WERI-Rb-1 (cell line): ENCODE measurements around the gene FAM210B.
"Not testable (repeated sequence)": the region's sequence is repeated elsewhere in the genome, so short reads cannot be mapped to it uniquely, and the experiment has no call there.

Experiments
- DNase-seq: peaks from one replicate; pipeline ENCODE4 v3.0.0-alpha.2; 2020
- H3K27ac ChIP-seq: fragments of 250-450 bp; sonication (Bioruptor Pico); 2 replicates; pipeline ENCODE4 v1.5.1; 2020; ENCODE audit warnings: mild to moderate bottlenecking, moderate library complexity
- H3K27me3 ChIP-seq: fragments of 250-450 bp; sonication (Bioruptor Pico); 2 replicates; pipeline ENCODE4 v1.5.1; 2021; ENCODE audit warnings: mild to moderate bottlenecking, low read depth, moderate library complexity; ENCODE audit not compliant: insufficient read depth, severe bottlenecking
- H3K36me3 ChIP-seq: fragments of 250-450 bp; sonication (Bioruptor Pico); 2 replicates; pipeline ENCODE4 v1.5.1; 2020; ENCODE audit warnings: mild to moderate bottlenecking, moderate library complexity
- H3K4me3 ChIP-seq: 2 replicates; pipeline ENCODE4 v1.5.1; 2011; ENCODE audit warnings: low read depth, mild to moderate bottlenecking, control low read depth, low read length
- H3K9me3 ChIP-seq: fragments of 250-450 bp; sonication (Bioruptor Pico); 2 replicates; pipeline ENCODE4 v1.5.1; 2021; ENCODE audit warnings: mild to moderate bottlenecking, moderate library complexity; ENCODE audit not compliant: severe bottlenecking
- TF ChIP-seq, protein P1 (sequence below): IDR thresholded peaks from 2 replicates; pipeline ENCODE4 v1.5.1; 2011; ENCODE audit warnings: low read depth, mild to moderate bottlenecking, control low read depth, inconsistent platforms, low read length

The FAM210B gene

DNA sequence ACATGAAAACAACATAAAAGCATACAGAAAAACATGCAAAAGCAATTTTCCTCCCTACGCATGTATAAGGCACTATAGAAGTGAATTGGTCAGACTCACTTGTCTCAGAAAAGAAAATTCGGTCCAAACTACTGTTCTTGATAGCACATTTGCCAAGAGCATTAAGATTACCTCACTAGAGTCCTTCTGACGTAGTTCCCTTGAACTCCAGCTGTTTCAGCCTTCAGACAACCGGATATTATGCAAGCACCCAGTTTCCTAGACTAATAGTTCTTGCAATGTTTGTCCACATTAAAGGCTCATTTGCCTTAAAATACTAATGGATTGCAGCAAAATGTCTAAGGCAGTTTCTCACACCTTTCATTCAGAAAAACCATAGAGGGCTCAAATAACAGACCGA is 50.7 kb downstream of the FAM210B start:
- no peak for DNase-seq
- Histone ChIP-seq H3K9me3 (no peaks in the 10 kb centered on the region), H3K27me3 (no peaks in the 10 kb centered on the region), H3K36me3 (peaks cover 29% of the 10 kb centered on the region), H3K27ac (no peak overlapping the region), H3K4me3 (no peak overlapping the region)
- TF ChIP-seq, protein P1, sequence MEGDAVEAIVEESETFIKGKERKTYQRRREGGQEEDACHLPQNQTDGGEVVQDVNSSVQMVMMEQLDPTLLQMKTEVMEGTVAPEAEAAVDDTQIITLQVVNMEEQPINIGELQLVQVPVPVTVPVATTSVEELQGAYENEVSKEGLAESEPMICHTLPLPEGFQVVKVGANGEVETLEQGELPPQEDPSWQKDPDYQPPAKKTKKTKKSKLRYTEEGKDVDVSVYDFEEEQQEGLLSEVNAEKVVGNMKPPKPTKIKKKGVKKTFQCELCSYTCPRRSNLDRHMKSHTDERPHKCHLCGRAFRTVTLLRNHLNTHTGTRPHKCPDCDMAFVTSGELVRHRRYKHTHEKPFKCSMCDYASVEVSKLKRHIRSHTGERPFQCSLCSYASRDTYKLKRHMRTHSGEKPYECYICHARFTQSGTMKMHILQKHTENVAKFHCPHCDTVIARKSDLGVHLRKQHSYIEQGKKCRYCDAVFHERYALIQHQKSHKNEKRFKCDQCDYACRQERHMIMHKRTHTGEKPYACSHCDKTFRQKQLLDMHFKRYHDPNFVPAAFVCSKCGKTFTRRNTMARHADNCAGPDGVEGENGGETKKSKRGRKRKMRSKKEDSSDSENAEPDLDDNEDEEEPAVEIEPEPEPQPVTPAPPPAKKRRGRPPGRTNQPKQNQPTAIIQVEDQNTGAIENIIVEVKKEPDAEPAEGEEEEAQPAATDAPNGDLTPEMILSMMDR, result no peak

- DNase-seq, result no peak
- TF ChIP-seq, protein P1, result no peak
- no peaks in the 10 kb centered on the region for H3K9me3 ChIP-seq
- no peak overlapping the region for H3K27ac ChIP-seq
- H3K27me3 ChIP-seq, result no peaks in the 10 kb centered on the region
- H3K4me3 ChIP-seq, result no peak overlapping the region
- peaks cover 26% of the 10 kb centered on the region for H3K36me3 ChIP-seq
Measured at GRCh38 chr20:56409956-56410355, 51.2 kb downstream of the FAM210B start.

DNA sequence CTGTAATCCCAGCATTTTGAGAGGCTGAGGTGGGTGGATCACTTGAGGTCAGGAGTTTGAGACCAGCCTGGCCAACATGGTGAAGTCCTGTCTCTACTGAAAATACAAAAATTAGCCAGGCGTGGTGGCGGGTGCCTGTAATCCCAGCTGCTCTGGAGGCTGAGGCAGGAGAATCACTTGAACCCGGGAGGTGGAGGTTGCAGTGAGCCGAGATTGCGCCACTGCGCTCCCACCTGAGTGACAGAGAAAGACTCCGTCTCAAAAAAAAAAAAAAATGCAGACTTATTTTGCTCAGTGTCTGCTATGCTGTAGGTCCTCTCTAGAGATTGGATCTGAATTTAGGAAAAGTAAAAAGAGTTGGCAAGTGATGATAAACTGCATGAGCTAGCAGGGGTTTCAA is 52.5 kb downstream of the FAM210B start:
- not testable (repeated sequence) for H3K27ac ChIP-seq, H3K9me3 ChIP-seq, H3K4me3 ChIP-seq, H3K27me3 ChIP-seq, DNase-seq
- peaks cover 14% of the 10 kb centered on the region for H3K36me3 ChIP-seq

DNA sequence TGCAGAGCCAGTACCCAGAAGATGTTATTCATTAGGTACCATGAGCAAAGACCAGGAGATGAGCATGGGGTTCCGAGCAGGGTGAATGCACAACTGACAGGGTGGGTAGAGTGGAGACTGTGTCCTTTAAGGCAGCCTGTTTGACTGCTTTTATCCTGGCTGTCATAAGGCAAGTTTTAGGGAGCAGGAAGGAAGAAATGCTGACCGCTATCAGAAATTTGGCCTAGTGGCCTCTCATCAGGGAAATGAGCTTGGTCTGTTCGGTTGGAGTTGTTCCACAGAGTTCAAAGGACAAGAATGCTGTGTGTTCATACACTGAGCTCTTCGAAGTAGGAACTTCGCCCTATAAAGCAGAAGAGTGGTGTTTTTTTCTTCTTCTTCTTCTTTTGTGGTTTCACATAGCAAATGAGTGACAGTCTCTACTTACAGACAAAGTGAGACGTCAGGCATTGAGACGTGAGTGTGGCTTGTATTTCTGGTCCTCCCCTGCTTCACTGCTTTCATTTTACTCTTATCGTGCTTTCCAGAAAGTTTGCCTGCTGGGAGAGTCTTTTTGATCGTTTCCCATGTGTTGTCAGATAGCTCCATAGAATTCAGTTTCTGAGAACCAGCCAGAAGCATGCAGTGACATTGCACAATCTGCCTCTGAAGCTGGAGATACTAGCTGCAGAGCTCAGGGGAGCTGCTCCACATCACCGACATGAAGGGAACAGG is 53.1 kb downstream of the FAM210B start, which contains the start of gene CASS4:
CASS4 (plus strand) TSS at position 502 of the 714 bp plus-strand sequence; CDS start at position 701, 199 bp downstream.
- Histone ChIP-seq H3K27ac (no peak within 1 kb of the TSS), H3K27me3 (no peaks in the 10 kb centered on the region), H3K36me3 (peaks cover 8% of the 10 kb centered on the region), H3K4me3 (no peak within 1 kb of the TSS), H3K9me3 (no peaks in the 10 kb centered on the region)
- TF ChIP-seq, protein P1, result no peak
- DNase-seq, result no peak

DNA sequence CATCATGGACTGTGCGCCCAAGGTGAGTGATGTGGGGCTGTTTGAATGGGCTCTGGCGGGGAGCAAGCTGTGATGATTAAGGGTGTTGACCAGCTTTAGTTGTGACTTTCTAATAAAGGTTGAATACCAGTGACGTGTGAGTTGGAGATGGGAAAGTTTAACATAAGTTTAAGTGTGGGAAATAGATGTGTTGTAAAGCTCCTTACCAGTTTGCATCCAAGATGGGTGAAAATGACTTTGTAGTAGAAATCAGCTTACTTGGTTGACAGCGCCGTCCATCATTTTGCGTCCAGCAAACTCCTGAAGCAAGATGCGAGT is 53.7 kb downstream of the FAM210B start:
- no peaks in the 10 kb centered on the region for H3K9me3 ChIP-seq
- TF ChIP-seq, protein P1, result no peak
- no peak overlapping the region for H3K27ac ChIP-seq
- peaks cover 2% of the 10 kb centered on the region for H3K36me3 ChIP-seq
- no peak overlapping the region for H3K4me3 ChIP-seq
- no peaks in the 10 kb centered on the region for H3K27me3 ChIP-seq
- DNase-seq, result no peak

- Histone ChIP-seq H3K4me3 (no peak overlapping the region), H3K27me3 (no peaks in the 10 kb centered on the region), H3K27ac (no peak overlapping the region), H3K36me3 (no peaks in the 10 kb centered on the region), H3K9me3 (no peaks in the 10 kb centered on the region)
- TF ChIP-seq, protein P1, result no peak
- no peak for DNase-seq
Measured at GRCh38 chr20:56412949-56413348, 54.2 kb downstream of the FAM210B start.
